WTC11 (cell line): ENCODE data around the gene COL1A1. TPM values are rescaled to one million over a fixed set of nuclear protein-coding genes. Genes with fewer than 3 reads are reported as not detected.

Experiments
- ATAC-seq: fragments of 200-7000 bp; cut with Tn5 transposase; 2 replicates; pipeline ENCODE4 v1.10.0; 2021; ENCODE audit warnings: mild to moderate bottlenecking, moderate library complexity
- CTCF ChIA-PET: fragments of 300-600 bp; sonication (Branson Sonifier 250); formaldehyde crosslinking; loops from one replicate; lab custom pipeline; 2021; ENCODE audit warnings: antibody characterized with exemption; lab: Charles Lee
- POLR2A ChIA-PET: fragments of 350-600 bp; sonication (Branson Sonifier 250); formaldehyde crosslinking; loops from one replicate; lab custom pipeline; 2021; ENCODE audit warnings: antibody characterized with exemption; lab: Charles Lee
- DNase-seq: peaks from one replicate; pipeline ENCODE4 v3.0.0; 2021; ENCODE audit warnings: low spot score
- H3K27ac Mint-ChIP-seq: 2 replicates; pipeline ENCODE4 v1.8.0; 2021; ENCODE audit warnings: mixed read lengths
- H3K27me3 Mint-ChIP-seq: 2 replicates; pipeline ENCODE4 v1.8.0; 2021; ENCODE audit warnings: low read depth, mild to moderate bottlenecking, moderate library complexity, mixed read lengths
- H3K36me3 Mint-ChIP-seq: 2 replicates; pipeline ENCODE4 v1.8.0; 2021; ENCODE audit warnings: mixed read lengths
- H3K4me1 Mint-ChIP-seq: 2 replicates; pipeline ENCODE4 v1.8.0; 2022; ENCODE audit warnings: mixed read lengths
- H3K4me3 Mint-ChIP-seq: 2 replicates; pipeline ENCODE4 v1.8.0; 2021; ENCODE audit warnings: mild to moderate bottlenecking, moderate library complexity, mixed read lengths
- H3K9me3 Mint-ChIP-seq: 2 replicates; pipeline ENCODE4 v1.8.0; 2021; ENCODE audit warnings: mixed read lengths
- ARID4B ChIP-seq: sonication (generic); formaldehyde crosslinking; IDR thresholded peaks from 2 replicates; pipeline ENCODE4 v1.8.0; 2023; ENCODE audit warnings: missing genetic modification reagents, mild to moderate bottlenecking, borderline replicate concordance
- CREB1 ChIP-seq: sonication (generic); formaldehyde crosslinking; IDR thresholded peaks from 2 replicates; pipeline ENCODE4 v1.8.0; 2023; ENCODE audit warnings: mild to moderate bottlenecking, missing genetic modification reagents
- E2F5 ChIP-seq: sonication (generic); formaldehyde crosslinking; IDR thresholded peaks from 2 replicates; pipeline ENCODE4 v1.8.1; 2022; ENCODE audit warnings: mild to moderate bottlenecking, moderate library complexity, missing genetic modification reagents
- EMX1 ChIP-seq: fragments of 250-450 bp; sonication (Bioruptor Pico); IDR thresholded peaks from 2 replicates; pipeline ENCODE4 v1.8.0; 2021; ENCODE audit warnings: mild to moderate bottlenecking
- ESRRA ChIP-seq: sonication (generic); formaldehyde crosslinking; IDR thresholded peaks from 2 replicates; pipeline ENCODE4 v1.8.1; 2022; ENCODE audit warnings: mild to moderate bottlenecking, missing genetic modification reagents, borderline replicate concordance
- ETV6 ChIP-seq: sonication (generic); formaldehyde crosslinking; IDR thresholded peaks from 2 replicates; pipeline ENCODE4 v1.8.1; 2022; ENCODE audit warnings: mild to moderate bottlenecking, missing genetic modification reagents
- GTF2I ChIP-seq: fragments of 250-450 bp; sonication (Bioruptor Pico); conservative IDR thresholded peaks from 2 replicates; pipeline ENCODE4 v1.4.0; 2021; ENCODE audit warnings: mild to moderate bottlenecking
- IRF2 ChIP-seq: sonication (generic); formaldehyde crosslinking; IDR thresholded peaks from 2 replicates; pipeline ENCODE4 v1.8.0; 2022; ENCODE audit warnings: low read depth, missing genetic modification reagents, borderline replicate concordance
- MXD4 ChIP-seq: fragments of 250-450 bp; sonication (Bioruptor Pico); IDR thresholded peaks from 2 replicates; pipeline ENCODE4 v1.8.0; 2021; ENCODE audit warnings: mild to moderate bottlenecking, moderate library complexity, borderline replicate concordance
- MYBL2 ChIP-seq: sonication (generic); formaldehyde crosslinking; IDR thresholded peaks from 2 replicates; pipeline ENCODE4 v1.8.1; 2023; ENCODE audit warnings: mild to moderate bottlenecking, moderate library complexity, missing genetic modification reagents
- NFYB ChIP-seq: sonication (generic); formaldehyde crosslinking; conservative IDR thresholded peaks from 2 replicates; pipeline ENCODE4 v1.8.0; 2022; ENCODE audit warnings: low read depth, missing genetic modification reagents
- NR2C2 ChIP-seq: sonication (generic); formaldehyde crosslinking; IDR thresholded peaks from 2 replicates; pipeline ENCODE4 v1.8.0; 2022; ENCODE audit warnings: mild to moderate bottlenecking, missing genetic modification reagents
- PRRX2 ChIP-seq: fragments of 250-450 bp; sonication (Bioruptor Pico); IDR thresholded peaks from 2 replicates; pipeline ENCODE4 v1.8.0; 2021; ENCODE audit warnings: mild to moderate bottlenecking
- SMAD3 ChIP-seq: sonication (generic); formaldehyde crosslinking; IDR thresholded peaks from 2 replicates; pipeline ENCODE4 v1.8.0; 2022; ENCODE audit warnings: missing genetic modification reagents, mild to moderate bottlenecking, borderline replicate concordance
- SP1 ChIP-seq: sonication (generic); formaldehyde crosslinking; conservative IDR thresholded peaks from 2 replicates; pipeline ENCODE4 v1.8.1; 2022; ENCODE audit warnings: missing genetic modification reagents
- STAT6 ChIP-seq: sonication (generic); formaldehyde crosslinking; conservative IDR thresholded peaks from 2 replicates; pipeline ENCODE4 v1.8.1; 2023; ENCODE audit warnings: mild to moderate bottlenecking, low read depth, missing genetic modification reagents, moderate library complexity
- ZBTB43 ChIP-seq: sonication (generic); formaldehyde crosslinking; IDR thresholded peaks from 2 replicates; pipeline ENCODE4 v1.8.1; 2023; ENCODE audit warnings: mild to moderate bottlenecking, missing genetic modification reagents
- ZMAT4 ChIP-seq: fragments of 250-450 bp; sonication (Bioruptor Pico); IDR thresholded peaks from 2 replicates; pipeline ENCODE4 v1.9.0; 2021; ENCODE audit warnings: mild to moderate bottlenecking
- ZNF416 ChIP-seq: fragments of 250-450 bp; sonication (Bioruptor Pico); IDR thresholded peaks from 2 replicates; pipeline ENCODE4 v1.9.0; 2021; ENCODE audit warnings: mild to moderate bottlenecking, inconsistent platforms
- total RNA-seq: library from RNA; stranded (reverse); gene quantifications from 3 replicates; pipeline ENCODE4 v1.2.3, GENCODE V29; 2021

COL1A1 gene
- total RNA-seq, 1 experiment from 2014 or later: 52.1 TPM

- no peak for TF ChIP-seq E2F5 (CRISPR knock-in tag)
- TF ChIP-seq ARID4B: no peak
- no peak for TF ChIP-seq MYBL2 (CRISPR knock-in tag)
- no peak for TF ChIP-seq EMX1 (CRISPR knock-in tag)
- TF ChIP-seq MXD4 (CRISPR knock-in tag): no peak
- TF ChIP-seq ZMAT4 (CRISPR knock-in tag): no peak
- TF ChIP-seq IRF2 (CRISPR knock-in tag): no peak
- no peak for TF ChIP-seq GTF2I
- TF ChIP-seq STAT6: no peak
- TF ChIP-seq SP1 (CRISPR knock-in tag): no peak
- ChIA-PET CTCF (interaction anchor here (0.7 to 15.3 kb wide), 24 partner anchors 9 to 184 kb away, joined by 3 to 514 read pairs (median 6); partner anchors contain the start of genes COL1A1, ITGA3, LRRC59 and PDK2), POLR2A (interaction anchor here (0.6 to 4.3 kb wide), 5 partner anchors 9 to 413 kb away, joined by 3 to 15 read pairs (median 3); partner anchors contain the start of genes COL1A1 and TMEM92)
- peaks cover 10% of the 10 kb centered on the region for H3K27me3 Mint-ChIP-seq
- DNase-seq: peak; percentile 56
- H3K4me1 Mint-ChIP-seq: peaks cover 48% of the 10 kb centered on the region
- no peaks in the 10 kb centered on the region for H3K36me3 Mint-ChIP-seq
- H3K9me3 Mint-ChIP-seq: no peaks in the 10 kb centered on the region
- H3K4me3 Mint-ChIP-seq: no peak overlapping the region
- no peak overlapping the region for H3K27ac Mint-ChIP-seq
- peak; percentile 71 for ATAC-seq
Observed at GRCh38 chr17:50213026-50214022, 11.9 kb upstream of the COL1A1 start.

- ChIA-PET CTCF (interaction anchor here (0.6 to 15.3 kb wide), 21 partner anchors 8 to 186 kb away, joined by 3 to 514 read pairs (median 7); partner anchors contain the start of genes COL1A1, LRRC59, PDK2 and SGCA), POLR2A (interaction anchor here (1.2 to 4.3 kb wide), 3 partner anchors 12 to 107 kb away, joined by 3 to 15 read pairs (median 3); partner anchors contain the start of genes COL1A1 and TMEM92)
- Mint-ChIP-seq H3K27ac (no peak overlapping the region), H3K4me1 (peaks cover 58% of the 10 kb centered on the region), H3K4me3 (no peak overlapping the region), H3K36me3 (no peaks in the 10 kb centered on the region), H3K9me3 (no peaks in the 10 kb centered on the region), H3K27me3 (peaks cover 12% of the 10 kb centered on the region)
- no peak for DNase-seq
- no peak for ATAC-seq
- TF ChIP-seq ESRRA (CRISPR knock-in tag): no peak
- no peak for TF ChIP-seq PRRX2 (CRISPR knock-in tag)
- TF ChIP-seq IRF2 (CRISPR knock-in tag): no peak
- TF ChIP-seq SMAD3 (CRISPR knock-in tag): no peak
- TF ChIP-seq ZNF416 (CRISPR knock-in tag): no peak
- TF ChIP-seq NFYB (CRISPR knock-in tag): no peak
- TF ChIP-seq STAT6: no peak
- no peak for TF ChIP-seq CREB1 (CRISPR knock-in tag)
- TF ChIP-seq ZBTB43: no peak
- TF ChIP-seq ETV6: no peak
- no peak for TF ChIP-seq NR2C2 (CRISPR knock-in tag)
Observed at GRCh38 chr17:50212121-50212843, 10.9 kb upstream of the COL1A1 start.
